Measurements from ENCODE around the gene PRR20A.
"Not testable (repeated sequence)": the region's sequence is repeated elsewhere in the genome, so short reads cannot be mapped to it uniquely, and the experiment has no call there.

PRR20A gene

GRCh38 chr13:57137585-57137984 is 3.1 kb upstream of the PRR20A start:
- H3K36me3 ChIP-seq (ENCODE audit: low read depth): no peaks in the 10 kb centered on the region
- DNase-seq (ENCODE audit: low spot score) (no peak), ATAC-seq (ENCODE audit: low read depth) (no peak)
- H3K4me1 ChIP-seq (ENCODE audit: insufficient read depth, poor library complexity, severe bottlenecking): no peaks in the 10 kb centered on the region
- no peak overlapping the region for H3K4me3 ChIP-seq (ENCODE audit: severe bottlenecking)
- H3K27ac ChIP-seq (ENCODE audit: poor library complexity, severe bottlenecking): no peak overlapping the region
- H3K9me3 ChIP-seq (ENCODE audit: severe bottlenecking): no peaks in the 10 kb centered on the region
- no peaks in the 10 kb centered on the region for H3K27me3 ChIP-seq (ENCODE audit: insufficient read depth, poor library complexity, severe bottlenecking)
- TF ChIP-seq CTCF (IDR thresholded peaks at IDR 0.05; ENCODE audit: poor library complexity, severe bottlenecking): no peak

GRCh38 chr13:57138988-57139387 is 1.7 kb upstream of the PRR20A start:
- Histone ChIP-seq H3K4me1 (ENCODE audit: insufficient read depth, poor library complexity, severe bottlenecking) (no peaks in the 10 kb centered on the region), H3K4me3 (ENCODE audit: severe bottlenecking) (no peak overlapping the region), H3K27ac (ENCODE audit: poor library complexity, severe bottlenecking) (no peak overlapping the region), H3K27me3 (ENCODE audit: insufficient read depth, poor library complexity, severe bottlenecking) (no peaks in the 10 kb centered on the region), H3K9me3 (ENCODE audit: severe bottlenecking) (no peaks in the 10 kb centered on the region), H3K36me3 (ENCODE audit: low read depth) (no peaks in the 10 kb centered on the region)
- no peak for DNase-seq (ENCODE audit: low spot score)
- TF ChIP-seq CTCF (IDR thresholded peaks at IDR 0.05; ENCODE audit: poor library complexity, severe bottlenecking): no peak
- ATAC-seq (ENCODE audit: low read depth): no peak

GRCh38 chr13:57139781-57140180 is 937 bp upstream of the PRR20A start:
- H3K27ac ChIP-seq (ENCODE audit: poor library complexity, severe bottlenecking); H3K36me3 ChIP-seq (ENCODE audit: low read depth); H3K27me3 ChIP-seq (ENCODE audit: insufficient read depth, poor library complexity, severe bottlenecking); DNase-seq (ENCODE audit: low spot score); H3K4me1 ChIP-seq (ENCODE audit: insufficient read depth, poor library complexity, severe bottlenecking); ATAC-seq (ENCODE audit: low read depth); H3K4me3 ChIP-seq (ENCODE audit: severe bottlenecking); H3K9me3 ChIP-seq (ENCODE audit: severe bottlenecking): not testable (repeated sequence)

- not testable (repeated sequence) for H3K27ac ChIP-seq (ENCODE audit: poor library complexity, severe bottlenecking); H3K4me3 ChIP-seq (ENCODE audit: severe bottlenecking); H3K4me1 ChIP-seq (ENCODE audit: insufficient read depth, poor library complexity, severe bottlenecking); H3K36me3 ChIP-seq (ENCODE audit: low read depth); H3K9me3 ChIP-seq (ENCODE audit: severe bottlenecking); ATAC-seq (ENCODE audit: low read depth); DNase-seq (ENCODE audit: low spot score); H3K27me3 ChIP-seq (ENCODE audit: insufficient read depth, poor library complexity, severe bottlenecking)
Observed at GRCh38 chr13:57147188-57147587, 6.5 kb downstream of the PRR20A start, which contains the start of gene PRR20B. TSS of gene PRR20B (plus strand) at chr13:57147488. CDS start at chr13:57147875, 387 bp downstream.

GRCh38 chr13:57148106-57148505 is 7.4 kb downstream of the PRR20A start:
- not testable (repeated sequence) for ATAC-seq (ENCODE audit: low read depth); DNase-seq (ENCODE audit: low spot score); H3K27me3 ChIP-seq (ENCODE audit: insufficient read depth, poor library complexity, severe bottlenecking); H3K4me1 ChIP-seq (ENCODE audit: insufficient read depth, poor library complexity, severe bottlenecking); H3K4me3 ChIP-seq (ENCODE audit: severe bottlenecking); H3K36me3 ChIP-seq (ENCODE audit: low read depth); H3K9me3 ChIP-seq (ENCODE audit: severe bottlenecking); H3K27ac ChIP-seq (ENCODE audit: poor library complexity, severe bottlenecking)

GRCh38 chr13:57153761-57154160 is 13.0 kb downstream of the PRR20A start, which contains the start of gene PRR20C:
TSS of gene PRR20C (plus strand) at chr13:57154061. CDS start at chr13:57154448, 387 bp downstream.
- H3K4me1 ChIP-seq (ENCODE audit: insufficient read depth, poor library complexity, severe bottlenecking); H3K4me3 ChIP-seq (ENCODE audit: severe bottlenecking); H3K27ac ChIP-seq (ENCODE audit: poor library complexity, severe bottlenecking); DNase-seq (ENCODE audit: low spot score); H3K9me3 ChIP-seq (ENCODE audit: severe bottlenecking); H3K27me3 ChIP-seq (ENCODE audit: insufficient read depth, poor library complexity, severe bottlenecking); H3K36me3 ChIP-seq (ENCODE audit: low read depth); ATAC-seq (ENCODE audit: low read depth): not testable (repeated sequence)

- not testable (repeated sequence) for H3K27ac ChIP-seq (ENCODE audit: poor library complexity, severe bottlenecking); DNase-seq (ENCODE audit: low spot score); ATAC-seq (ENCODE audit: low read depth); H3K4me3 ChIP-seq (ENCODE audit: severe bottlenecking); H3K9me3 ChIP-seq (ENCODE audit: severe bottlenecking); H3K4me1 ChIP-seq (ENCODE audit: insufficient read depth, poor library complexity, severe bottlenecking); H3K36me3 ChIP-seq (ENCODE audit: low read depth); H3K27me3 ChIP-seq (ENCODE audit: insufficient read depth, poor library complexity, severe bottlenecking)
Observed at GRCh38 chr13:57160332-57160731, 19.6 kb downstream of the PRR20A start, which contains the start of gene PRR20D. TSS of gene PRR20D (plus strand) at chr13:57160632. CDS start at chr13:57161019, 387 bp downstream.

GRCh38 chr13:57166897-57167296 is 26.2 kb downstream of the PRR20A start, which contains the start of gene PRR20E:
TSS of gene PRR20E (plus strand) at chr13:57167197. CDS start at chr13:57167584, 387 bp downstream.
- not testable (repeated sequence) for H3K27me3 ChIP-seq (ENCODE audit: insufficient read depth, poor library complexity, severe bottlenecking); ATAC-seq (ENCODE audit: low read depth); H3K4me1 ChIP-seq (ENCODE audit: insufficient read depth, poor library complexity, severe bottlenecking); DNase-seq (ENCODE audit: low spot score); H3K9me3 ChIP-seq (ENCODE audit: severe bottlenecking); H3K27ac ChIP-seq (ENCODE audit: poor library complexity, severe bottlenecking); H3K36me3 ChIP-seq (ENCODE audit: low read depth); H3K4me3 ChIP-seq (ENCODE audit: severe bottlenecking)

All from RWPE2 (cell line).